NCI-H1694 treated with DMSO at 0.1 percent for 48 hours (cell line): ENCODE data around the gene MAN1A1.
A peak's percentile ranks its signal among the peaks of the same experiment; 100 is the strongest.
"Not testable (repeated sequence)": the region's sequence is repeated elsewhere in the genome, so short reads cannot be mapped to it uniquely, and the experiment has no call there.

ENCODE experiments used
- DNase-seq: peaks from one replicate; lab custom pipeline; 2025; lab: John Stamatoyannopoulos, UW

The MAN1A1 gene

DNA sequence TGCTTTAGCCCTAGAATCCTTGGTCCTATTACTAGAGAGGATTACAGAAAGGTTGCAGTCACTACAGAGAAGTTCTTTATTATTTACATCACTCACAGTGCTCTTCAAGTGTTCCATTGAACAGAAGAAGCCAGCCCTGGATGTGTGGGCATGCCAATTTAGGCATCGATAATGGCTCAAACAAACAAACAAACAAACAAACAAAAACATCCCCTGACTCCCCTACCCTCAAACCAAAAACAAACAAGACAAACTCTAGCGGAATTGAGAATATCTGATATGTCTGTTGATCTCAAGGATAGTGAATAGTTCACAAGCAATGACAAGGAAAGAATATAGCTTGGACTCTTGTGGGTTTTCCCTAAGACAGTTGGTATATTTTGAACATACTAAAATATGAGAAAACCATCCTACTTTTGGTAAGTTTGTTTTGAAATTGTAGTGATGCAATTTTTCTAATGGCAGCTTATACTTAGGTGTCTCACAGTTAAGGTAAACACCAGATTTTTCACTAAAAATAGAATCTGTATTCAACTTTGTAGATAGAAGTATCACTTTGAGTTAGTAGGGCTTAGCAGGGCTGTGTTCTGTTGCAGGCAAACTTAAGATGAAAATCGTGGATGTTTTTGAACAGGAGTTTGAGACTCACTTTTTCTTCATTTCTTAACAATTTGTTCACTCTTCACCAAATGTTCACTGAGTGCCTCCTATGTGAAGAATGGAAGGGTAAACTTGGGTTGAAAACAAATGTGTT is 178.3 kb downstream of the MAN1A1 start:
- no peak for DNase-seq

DNA sequence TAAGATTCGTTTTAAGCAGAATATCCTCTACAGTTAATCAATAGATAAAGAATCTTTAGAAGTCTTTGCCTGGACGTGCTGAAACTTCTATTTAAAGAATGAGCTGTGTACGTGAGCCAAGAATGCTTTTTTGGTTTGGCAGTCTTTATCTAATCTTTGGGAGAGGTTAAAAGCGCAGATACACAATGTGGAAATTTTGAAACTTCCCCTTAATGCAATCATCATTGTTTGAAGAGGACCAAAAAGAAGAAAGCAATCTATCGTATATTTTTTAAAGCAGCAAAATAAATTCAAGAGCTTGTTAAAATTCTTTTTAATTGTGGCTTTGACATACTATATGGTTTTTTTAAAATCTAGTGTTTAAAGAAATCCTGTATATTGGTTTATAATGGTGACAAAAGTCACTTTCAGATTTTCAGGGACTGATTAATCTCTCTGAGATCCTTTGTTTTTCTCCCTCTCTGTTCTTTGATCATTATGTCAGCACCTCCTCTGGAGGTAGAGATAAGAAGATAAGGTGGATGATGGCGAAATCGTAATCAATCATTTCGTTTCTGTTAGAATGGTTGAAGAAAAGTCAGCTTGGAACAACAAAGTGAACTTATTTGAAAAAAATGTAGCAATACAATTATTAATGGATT is 179.0 kb downstream of the MAN1A1 start:
- DNase-seq, result no peak

DNA sequence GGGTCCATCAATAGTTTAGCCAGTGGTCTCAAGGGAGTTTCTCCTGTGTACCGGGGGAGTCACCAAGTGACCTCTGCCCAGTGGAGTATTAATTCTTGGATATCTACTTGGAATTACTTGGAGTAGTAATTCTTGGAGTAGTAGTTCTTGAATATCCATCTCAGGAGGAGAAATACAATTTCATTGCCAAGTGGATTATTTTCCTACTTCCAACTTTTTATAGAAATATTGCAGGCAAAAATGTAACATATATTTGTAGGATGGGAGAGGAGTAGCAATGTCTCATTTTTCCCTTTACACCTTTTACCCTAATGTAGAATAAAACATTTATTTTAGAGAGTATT is 179.5 kb downstream of the MAN1A1 start:
- DNase-seq, result no peak

DNA sequence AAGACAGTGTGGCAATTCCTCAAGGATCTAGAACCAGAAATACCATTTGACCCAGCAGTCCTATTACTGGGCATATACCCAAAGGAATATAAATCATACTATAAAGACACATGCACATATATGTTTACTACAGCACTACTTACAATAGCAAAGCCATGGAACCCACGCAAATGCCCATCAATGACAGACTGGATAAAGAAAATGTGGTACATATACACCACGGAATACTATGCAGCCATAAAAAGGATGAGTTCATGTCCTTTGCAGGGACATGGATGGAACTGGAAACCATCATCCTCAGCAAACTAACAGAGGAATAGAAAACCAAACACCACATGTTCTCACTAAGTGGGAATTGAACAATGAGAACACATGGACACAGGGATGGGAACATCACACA is 180.2 kb downstream of the MAN1A1 start:
- DNase-seq, result not testable (repeated sequence)

DNA sequence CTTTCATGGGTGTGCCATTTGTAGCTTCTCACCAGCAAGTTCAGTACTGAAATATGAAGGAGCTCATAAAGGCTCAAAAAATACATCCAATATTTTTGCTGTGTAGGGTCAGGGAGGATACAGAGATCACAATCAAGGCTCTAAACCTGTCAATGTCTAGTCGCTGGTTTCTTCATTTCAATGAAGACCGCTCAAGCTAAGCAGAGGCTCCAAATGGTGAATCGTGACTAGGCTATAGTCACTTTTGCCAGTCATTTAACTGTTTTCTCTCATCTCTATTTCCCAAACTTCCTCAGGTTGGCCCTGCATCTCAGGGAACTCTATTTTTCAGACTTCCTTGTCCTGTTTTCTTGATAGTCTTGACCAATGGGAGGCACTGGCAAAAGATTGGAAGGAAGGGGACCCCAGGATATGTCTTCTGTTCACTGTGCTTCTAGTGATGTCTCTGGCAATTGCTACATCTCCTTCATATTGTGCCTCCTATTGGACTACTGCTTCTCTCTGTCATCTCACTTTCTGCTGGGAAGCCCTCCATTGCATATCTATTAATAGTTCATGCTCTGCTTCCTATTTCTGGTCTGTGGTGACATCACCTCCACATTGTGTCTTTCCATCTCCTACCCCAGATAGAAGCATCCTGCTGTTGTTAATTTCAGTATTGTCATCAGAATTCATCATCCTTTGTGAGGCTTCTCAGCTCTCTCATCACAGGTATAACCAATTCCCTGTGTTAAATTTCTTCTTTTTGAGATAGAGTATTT is 183.4 kb downstream of the MAN1A1 start:
- DNase-seq, result no peak

DNA sequence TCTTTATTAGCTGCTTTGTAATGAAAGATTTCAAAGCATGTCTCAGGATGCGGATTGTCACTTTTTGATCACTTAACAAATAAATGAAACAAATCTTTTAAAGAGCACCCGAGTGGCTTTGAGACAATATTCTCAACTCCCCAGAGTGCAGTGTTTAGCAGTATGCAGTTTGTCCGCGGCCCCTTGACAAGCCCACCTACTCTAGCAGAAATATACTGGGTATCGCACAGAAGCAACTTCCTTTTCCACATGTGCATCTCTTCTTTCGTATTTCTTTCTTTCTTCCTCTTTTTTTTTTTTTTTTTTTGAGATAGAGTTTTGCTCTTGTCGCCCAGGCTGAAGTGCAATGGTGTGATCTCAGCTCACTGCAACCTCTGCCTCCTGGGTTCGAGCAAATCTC is 186.6 kb downstream of the MAN1A1 start:
- DNase-seq, result no peak

DNA sequence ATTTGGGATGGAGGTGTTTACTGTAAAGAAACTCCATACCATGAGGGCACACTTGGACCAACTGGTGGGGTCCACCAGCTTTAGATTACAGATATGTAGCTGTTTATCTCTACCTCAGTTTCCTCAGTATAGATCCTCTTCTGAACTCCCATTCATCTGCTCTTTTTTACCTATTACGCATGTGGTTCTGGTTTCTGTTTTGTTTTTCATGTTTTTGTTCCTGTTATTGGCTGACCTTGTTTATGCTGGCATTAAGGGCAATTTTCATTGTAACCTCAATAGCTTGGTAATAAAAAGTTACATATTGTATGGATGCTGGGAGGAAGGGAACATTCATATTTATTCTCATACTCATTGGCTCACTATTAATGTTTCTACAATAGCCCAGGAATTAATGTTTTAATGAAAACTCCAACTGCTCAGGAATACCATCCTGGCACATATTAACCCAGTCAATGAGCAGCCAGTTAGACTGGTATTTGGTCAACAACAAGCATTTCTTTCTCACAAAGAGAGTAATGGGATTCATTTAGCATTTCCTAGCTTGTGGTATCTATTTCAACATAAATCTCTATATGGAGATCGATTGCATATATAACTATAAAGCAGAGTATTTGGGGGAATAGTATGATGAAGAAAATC is 187.3 kb downstream of the MAN1A1 start:
- DNase-seq, result no peak

DNA sequence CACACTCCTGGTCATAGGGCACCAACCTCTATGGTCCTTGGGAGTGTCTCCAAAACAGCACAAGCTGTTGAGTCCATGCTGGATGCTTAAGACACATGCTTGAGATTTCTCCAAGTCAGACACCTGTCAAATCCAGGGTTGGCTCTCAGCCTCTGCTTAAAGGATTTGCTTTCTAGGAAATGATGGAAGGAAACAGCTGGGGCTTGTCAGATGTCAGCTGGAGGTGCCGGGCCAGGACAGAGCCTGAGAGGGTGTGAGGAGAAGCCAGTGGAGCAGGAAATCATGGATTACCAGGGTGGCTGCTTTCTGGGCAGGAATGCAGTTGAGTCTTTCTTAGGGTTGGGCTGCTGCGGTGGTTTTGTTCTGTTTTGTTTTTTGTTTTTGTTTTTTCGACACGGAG is 188.1 kb downstream of the MAN1A1 start:
- DNase-seq, result no peak

DNA sequence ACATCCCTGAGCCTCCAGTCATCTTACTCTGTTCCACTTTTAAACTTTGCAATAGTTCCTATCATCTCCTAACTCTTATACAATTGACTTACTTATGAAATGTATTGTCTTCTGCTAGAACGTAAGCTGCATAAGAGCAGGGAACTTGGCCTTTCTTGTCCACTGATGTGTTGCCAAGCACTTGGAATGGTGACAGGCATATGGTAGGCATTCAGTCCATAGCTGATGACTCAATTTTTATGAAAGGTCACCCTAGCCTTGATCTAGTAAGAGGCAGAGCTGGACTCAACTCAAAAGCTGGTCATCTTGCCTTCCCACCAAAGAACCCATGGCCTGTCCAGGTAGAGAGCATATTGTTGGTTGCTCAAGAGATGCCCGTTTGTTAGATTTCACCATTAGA is 188.7 kb downstream of the MAN1A1 start:
- no peak for DNase-seq

DNA sequence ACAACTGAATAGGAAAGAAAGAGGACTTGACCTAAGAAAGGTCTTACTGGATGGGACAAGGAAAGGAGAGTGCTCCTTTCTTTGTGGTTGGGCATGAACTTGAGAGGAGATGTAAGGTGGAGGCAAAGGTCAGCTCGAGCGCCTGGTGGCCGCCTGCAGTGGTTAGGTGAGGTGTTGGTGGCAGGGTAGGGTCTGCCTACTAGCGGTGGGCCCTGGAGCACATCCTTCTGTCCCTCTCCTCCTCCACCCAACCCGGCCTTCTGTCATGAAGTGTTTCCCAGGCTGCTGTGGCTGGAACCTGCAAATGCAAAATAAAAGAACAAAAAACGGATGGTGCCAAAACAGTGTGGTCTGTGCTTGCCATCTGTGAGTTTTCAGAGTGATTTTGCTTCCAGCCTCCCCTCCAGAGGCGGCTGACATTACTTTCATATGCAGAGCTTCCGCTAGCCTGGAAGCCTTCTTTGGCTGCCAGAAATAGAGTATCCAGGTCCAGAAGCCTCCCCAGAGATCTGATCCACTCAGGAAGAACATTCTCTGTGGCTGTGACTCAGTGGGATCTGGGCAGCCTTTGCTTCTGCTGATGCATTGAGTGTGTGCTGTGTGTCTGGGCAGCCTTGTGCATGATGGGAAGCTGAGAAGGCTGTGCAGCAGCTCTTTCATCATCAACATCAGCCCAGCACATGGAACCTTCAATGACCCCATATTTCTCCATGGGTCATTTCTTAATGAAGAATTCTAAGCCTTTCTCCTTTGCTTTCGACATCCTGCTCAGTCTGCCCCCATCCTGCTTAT is 191.3 kb downstream of the MAN1A1 start:
- peak; percentile 38 for DNase-seq

DNA sequence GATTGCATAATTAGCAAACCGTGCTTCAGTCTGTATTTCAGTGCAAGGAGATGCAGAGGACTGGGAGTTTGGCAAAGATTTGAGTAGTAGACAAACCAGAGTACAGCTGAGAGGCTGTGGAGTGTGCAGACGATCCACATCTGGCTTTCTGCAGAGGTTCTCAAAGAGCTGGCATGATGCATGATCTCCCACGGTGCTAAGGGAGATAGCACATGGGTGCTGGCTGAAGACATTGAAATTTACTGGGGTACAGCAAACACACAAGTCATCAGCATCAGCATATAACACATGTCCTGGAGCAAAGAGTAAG is 192.1 kb downstream of the MAN1A1 start:
- DNase-seq, result no peak

DNA sequence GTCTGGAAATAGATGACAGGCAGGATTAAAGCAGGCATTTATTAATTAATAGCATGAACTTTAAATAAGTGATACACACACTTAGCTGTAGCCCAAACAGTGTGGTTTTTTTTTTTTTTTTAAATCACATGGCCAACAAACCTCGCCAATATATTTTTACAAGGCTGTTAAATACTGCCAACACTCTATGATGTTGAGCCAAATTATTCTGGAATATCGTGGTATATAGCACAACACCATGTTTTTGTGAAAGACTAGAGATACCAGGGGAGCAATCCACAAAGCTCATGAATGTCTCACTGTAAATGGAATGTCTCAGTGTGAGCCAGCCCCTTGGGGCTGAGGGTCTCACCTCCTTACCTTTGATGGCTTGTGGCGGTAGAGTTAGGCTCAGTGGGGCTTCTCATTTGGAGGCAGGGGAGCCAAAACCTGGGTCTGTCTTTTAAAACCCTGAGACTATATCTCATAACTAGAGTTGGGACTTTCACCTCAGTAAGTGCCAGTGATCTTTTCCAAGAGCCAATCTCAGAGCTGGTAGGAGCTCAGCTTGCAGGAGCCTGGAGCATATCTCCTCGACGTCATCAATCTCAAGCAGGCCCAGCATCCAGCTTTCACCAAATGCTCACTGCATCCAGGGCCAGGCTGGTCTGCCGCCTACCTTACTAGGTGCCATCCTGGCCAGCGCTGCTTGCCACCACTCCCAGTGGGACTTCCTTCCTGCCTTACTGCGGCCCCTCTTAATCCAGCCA is 192.6 kb downstream of the MAN1A1 start:
- DNase-seq, result no peak

DNA sequence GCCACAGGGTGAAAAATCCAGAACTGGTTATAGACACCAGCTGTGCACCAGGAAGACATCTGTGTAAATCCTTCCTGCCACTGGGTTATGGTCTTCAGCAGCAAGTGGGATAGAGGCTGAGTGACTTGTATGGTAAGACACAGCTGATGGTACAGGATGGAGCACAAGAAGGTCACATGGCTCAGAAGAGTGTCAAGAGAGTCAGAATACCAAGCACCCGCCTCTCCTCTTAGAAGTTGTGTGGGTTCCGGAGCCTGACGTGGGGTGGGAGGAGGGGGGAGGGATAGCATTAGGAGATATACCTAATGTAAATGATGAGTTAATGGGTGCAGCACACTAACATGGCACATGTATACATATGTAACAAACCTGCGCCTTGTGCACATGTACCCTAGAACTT is 193.5 kb downstream of the MAN1A1 start:
- DNase-seq, result not testable (repeated sequence)

DNA sequence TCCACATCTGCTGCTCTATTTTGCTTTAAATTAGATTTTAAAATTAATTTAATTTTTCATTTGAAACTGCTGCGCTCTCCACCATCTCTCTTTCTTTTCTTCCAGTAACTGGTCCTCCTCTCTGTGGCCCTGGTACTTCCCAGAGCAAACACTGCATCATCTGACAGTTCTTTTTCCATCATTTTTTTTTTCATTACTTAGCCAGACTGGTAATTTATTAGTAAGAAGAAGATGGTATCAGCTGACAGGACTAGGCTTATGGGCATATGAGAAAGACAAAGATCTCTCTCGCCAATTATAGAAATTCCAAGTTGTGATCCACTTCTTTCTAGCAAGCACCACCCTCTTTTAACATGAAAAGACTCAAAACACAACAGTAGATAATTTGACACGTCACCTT is 197.4 kb downstream of the MAN1A1 start:
- no peak for DNase-seq

DNA sequence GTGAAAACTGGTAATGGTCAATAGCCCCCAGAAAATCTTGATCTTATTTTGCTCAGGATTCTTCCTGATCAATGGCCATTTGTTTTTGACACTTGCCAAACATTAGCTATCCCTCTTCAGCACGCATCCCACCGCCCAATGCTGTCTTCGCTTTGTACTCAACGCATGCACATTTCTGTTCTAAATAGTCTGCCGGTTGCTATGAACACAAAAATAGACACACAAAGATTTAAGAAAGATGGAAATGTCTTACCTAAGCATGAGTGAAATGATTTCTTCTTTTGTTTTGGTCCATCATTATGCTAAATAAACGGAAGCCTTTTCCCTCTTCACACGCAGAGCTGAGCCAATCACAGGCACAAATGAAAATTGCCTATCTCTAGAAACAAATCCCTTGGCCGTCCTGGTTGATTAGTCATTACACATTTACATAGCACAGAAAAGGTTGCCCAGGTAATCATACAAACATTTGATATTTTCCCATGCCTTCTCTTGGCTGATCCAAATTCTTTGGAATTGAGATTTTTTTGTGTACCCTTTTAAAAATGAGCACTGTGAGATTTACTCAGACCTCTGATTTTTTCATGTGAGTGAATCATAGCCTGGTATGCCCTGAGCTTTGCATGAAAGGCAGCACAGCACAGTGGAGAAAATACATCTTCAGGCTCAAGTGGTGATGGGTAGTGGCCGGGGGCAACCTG is 200.6 kb downstream of the MAN1A1 start:
- no peak for DNase-seq

DNA sequence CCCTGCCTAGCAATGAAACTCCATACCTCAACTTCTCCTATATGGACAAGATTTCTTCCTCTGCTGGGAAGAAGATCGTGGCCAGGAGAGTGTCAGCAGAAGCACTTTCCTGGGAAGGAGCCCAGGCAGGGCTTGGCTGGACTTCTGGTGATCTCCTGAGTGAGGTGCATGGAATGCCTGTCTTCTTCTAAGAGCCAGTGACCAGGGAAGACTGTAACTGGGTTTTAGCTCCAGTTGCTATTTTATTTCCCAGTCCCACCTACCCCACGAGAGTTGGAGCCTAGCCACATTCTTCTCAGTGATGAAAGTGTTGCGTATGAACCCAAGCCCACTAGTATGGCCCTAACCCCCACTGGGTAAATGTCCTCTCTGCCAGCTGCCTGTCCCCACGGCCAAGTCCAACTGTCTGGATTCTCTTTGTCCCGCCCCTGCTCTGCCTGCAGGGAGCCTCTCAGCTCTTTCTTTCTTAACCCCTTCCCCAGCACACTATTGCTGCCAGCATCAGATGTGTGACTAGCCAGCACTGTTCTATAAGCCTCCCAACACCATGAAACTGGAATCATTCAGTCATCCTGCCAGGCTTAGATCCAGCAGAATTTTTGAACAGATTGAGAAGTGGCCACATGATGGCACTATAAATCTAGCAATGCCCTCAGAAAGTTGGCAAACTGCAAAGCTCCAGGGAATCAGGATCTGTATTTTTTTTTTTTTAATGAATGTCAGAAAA is 201.3 kb downstream of the MAN1A1 start:
- DNase-seq, result peak; percentile 36

DNA sequence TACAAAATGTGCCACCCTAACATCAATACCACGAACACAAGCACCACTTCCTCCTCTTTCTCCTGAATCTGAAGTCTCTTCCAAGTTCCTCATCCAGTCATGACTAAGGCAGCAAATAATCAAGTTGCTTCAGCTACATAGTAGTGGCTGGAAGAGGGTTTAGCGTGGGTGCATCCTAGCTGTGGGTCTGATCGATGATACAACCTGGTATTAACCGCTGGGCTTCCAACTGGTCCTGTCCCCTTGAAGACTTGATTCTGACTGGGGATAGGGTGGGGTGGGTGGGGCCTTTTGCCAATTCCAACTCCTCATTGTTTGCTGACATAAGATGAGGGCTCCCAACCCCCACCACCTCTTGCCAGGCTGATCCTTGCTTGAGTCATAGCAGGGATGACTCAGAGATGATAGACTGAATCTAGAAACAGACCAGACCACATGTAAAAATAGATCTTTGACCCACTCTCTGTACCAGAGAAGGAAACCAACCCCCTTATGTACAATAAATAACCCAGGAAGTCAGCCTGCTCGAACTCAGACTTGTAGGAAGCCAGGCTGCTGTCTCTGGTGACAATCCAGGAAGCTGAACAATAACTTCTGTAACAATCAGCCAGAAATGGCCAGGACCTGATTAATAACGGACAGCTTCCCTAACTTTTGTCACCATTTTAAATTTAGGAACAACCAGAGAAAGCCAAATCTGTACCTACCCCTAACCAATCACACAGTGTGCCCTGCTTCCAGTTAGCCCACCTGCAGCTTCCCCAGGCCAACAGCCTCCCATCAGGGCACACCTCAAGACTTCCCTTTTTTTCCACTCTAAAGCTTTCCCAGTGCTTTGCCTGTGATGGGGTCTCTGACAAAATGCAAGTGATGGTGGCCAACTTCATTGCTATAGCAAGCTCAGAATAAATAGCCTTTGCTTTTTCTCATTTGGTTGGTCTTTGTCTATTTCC is 202.2 kb downstream of the MAN1A1 start:
- DNase-seq, result no peak

DNA sequence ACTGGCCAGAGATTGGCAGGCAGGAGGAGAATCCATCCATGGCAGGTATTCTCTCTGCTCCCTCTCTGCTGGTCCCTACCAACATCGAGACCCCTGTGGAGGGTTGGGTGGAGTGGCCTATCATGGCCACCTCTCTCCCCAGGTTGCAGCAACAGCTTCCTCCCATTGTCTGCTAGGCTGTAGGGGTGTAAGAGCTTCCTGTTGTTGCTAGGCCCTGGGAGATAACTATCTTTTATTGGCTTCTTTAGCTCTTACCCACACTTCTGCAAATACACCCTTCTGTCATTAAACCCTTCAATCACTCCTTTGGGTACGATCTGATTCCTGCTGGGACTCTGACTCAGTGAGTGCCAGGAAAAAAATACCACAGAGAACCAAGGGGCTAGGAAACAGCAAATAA is 204.4 kb downstream of the MAN1A1 start:
- no peak for DNase-seq

DNA sequence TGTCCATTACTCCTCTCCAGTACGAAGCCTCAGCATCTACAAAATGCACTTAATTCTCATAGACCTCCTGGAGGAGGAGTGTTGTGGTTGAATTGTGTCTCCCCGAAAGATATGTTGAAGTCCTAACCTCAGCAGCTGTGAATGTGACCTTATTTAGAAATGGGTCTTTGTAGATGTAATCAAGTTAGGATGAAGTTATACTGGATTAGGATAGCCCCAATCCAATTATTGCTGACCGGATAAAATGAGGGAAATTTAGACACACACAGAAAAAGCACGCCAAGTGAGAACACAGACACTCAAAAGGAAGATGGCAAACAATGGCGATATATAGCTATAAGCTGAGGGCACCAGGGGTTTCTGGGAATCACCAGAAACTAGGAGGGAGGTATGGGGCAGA is 206.9 kb downstream of the MAN1A1 start:
- DNase-seq, result no peak
